Upper lobe of left lung (tissue), 4 donors: ENCODE results near the gene PISD.

Source experiments
- CTCF ChIP-seq, 6 experiments: fragments of 450-650 bp in 4 of 6; fragments of 200-600 bp in 2 of 6; sonication (generic) in 2 of 6; IDR thresholded peaks; one replicate each; pipeline ENCODE4 v1.5.1; 2016 to 2019; ENCODE audit warnings: antibody characterized with exemption in 6 of 6
- EP300 ChIP-seq, 4 donors: sonication (generic); formaldehyde crosslinking; IDR thresholded peaks; one replicate each; pipeline ENCODE4 v1.5.1; 2017; ENCODE audit warnings: antibody characterized with exemption in 4 of 4, control low read depth in 2 of 4
- POLR2A ChIP-seq, 4 donors: fragments of 450-650 bp; IDR thresholded peaks; one replicate each; pipeline ENCODE4 v1.5.1; 2016 to 2017; ENCODE audit warnings: antibody characterized with exemption in 4 of 4, mild to moderate bottlenecking in 2 of 4
- POLR2AphosphoS5 ChIP-seq, 2 donors: sonication (generic); formaldehyde crosslinking; IDR thresholded peaks; one replicate each; pipeline ENCODE4 v1.5.1; 2017; ENCODE audit warnings: antibody characterized with exemption in 2 of 2

DNA sequence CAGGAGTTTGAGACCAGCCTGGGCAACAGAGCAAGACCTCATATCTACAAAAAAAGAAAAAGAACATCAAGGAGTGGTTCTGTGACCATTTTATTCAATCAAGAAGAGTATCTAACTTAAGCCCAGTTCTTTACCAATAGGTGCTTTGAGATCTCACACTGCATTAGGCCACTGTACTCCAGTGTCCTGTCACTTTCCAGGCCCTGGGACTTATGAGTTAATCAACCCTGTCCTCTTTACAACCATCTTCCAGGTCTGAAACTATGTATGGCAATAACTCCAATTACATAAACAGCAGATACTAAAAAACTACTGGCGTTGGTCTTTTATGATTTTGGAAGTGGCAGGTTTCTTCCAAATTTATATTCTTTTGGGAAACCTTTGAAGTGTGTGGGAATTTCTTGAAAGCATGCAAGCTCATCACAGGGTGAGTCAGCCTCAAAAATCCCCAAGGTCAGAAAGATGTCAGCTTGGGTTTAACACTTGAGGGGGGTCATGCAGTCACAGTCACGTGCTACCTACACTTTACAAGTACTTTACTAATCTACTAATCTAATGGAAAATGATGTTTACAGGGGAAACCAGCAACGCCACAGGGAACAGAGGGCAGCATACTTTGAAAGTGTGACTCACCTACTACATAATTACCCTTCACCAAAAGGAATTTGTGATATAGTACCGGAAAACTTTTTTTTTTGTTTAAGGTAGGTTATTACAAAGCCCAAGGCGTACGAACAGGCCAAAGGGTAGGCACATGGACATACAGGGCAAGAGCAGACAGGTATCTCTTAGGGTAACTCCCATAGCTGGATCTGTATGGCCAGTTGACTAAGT lies 15.6 kb downstream of the PISD start:
- TF ChIP-seq CTCF (IDR thresholded peaks at IDR 0.05) (no peak), POLR2AphosphoS5 (IDR thresholded peaks at IDR 0.05) (peak in 1 of 2 donors; percentile 9), POLR2A (IDR thresholded peaks at IDR 0.05) (no peak), EP300 (IDR thresholded peaks at IDR 0.05) (no peak)
